ENCODE results near the gene HOXD8. TPM values are rescaled to one million over a fixed set of nuclear protein-coding genes. Genes with fewer than 3 reads are reported as not detected.

HOXD8 gene
- total RNA-seq, 4 donors from 2014 or later = 7.8 to 23.5 (median 13.4) TPM

- H3K27me3 ChIP-seq = peaks cover 100% of the 10 kb centered on the region
- in situ Hi-C loops (cut with MboI; ENCODE audit: low pct_ligation_motif_present in 1 of 4, low pct_unique_long_range_greater_than_20kb in 1 of 4, low sequenced_read_pairs in 3 of 4) = loop anchor here in 3 of 4 donors (10.0 to 25.0 kb wide), 4 partner anchors 404 to 729 kb away; no protein-coding TSS in a partner anchor
- no peaks in the 10 kb centered on the region for H3K9me3 ChIP-seq
- WGBS, 2 donors (ENCODE audit: low coverage in 1 of 2) = 35 to 38% methylated on average over 4 to 5 of the region's 5 CpGs
- TF ChIP-seq EP300 (IDR thresholded peaks at IDR 0.05; ENCODE audit: low read depth) (no peak), CTCF (IDR thresholded peaks at IDR 0.05) (no peak), POLR2AphosphoS5 (IDR thresholded peaks at IDR 0.05) (no peak), POLR2A (IDR thresholded peaks at IDR 0.05) (no peak)
- no peak overlapping the region for H3K27ac ChIP-seq
- intact Hi-C loops (cut with DNase I; ENCODE audit: low total_unique reads) = no loop called here
- peaks cover 8 to 33% (median 20%) of the 10 kb centered on the region in 4 donors for H3K4me1 ChIP-seq
- no peak overlapping the region for H3K4me3 ChIP-seq
- no peaks in the 10 kb centered on the region for H3K36me3 ChIP-seq
- DNase-seq = no peak
These were observed 38.6 kb upstream of the HOXD8 start for GRCh38 chr2:176090862-176091261.

GRCh38 chr2:176091329-176092258, 37.9 kb upstream of the HOXD8 start:
- 16 to 80% methylated on average over 1 to 31 of the region's 31 CpGs for WGBS, 2 donors (ENCODE audit: low coverage in 1 of 2)
- TF ChIP-seq EP300 (IDR thresholded peaks at IDR 0.05; ENCODE audit: low read depth) = no peak
- no peak for TF ChIP-seq POLR2A (IDR thresholded peaks at IDR 0.05)
- no peak for TF ChIP-seq CTCF (IDR thresholded peaks at IDR 0.05)
- TF ChIP-seq POLR2AphosphoS5 (IDR thresholded peaks at IDR 0.05) = no peak
- no peak overlapping the region for H3K27ac ChIP-seq

GRCh38 chr2:176092270-176093144, 37.0 kb upstream of the HOXD8 start, which contains the start of gene HOXD13:
Gene HOXD13, plus strand, starts transcription at chr2:176092721. Its CDS starts 170 bp downstream, at chr2:176092891.
- H3K9me3 ChIP-seq = no peaks in the 10 kb centered on the region
- no peak for TF ChIP-seq EP300 (IDR thresholded peaks at IDR 0.05; ENCODE audit: low read depth)
- no peak for TF ChIP-seq POLR2A (IDR thresholded peaks at IDR 0.05)
- no peak for TF ChIP-seq POLR2AphosphoS5 (IDR thresholded peaks at IDR 0.05)
- no peak for TF ChIP-seq CTCF (IDR thresholded peaks at IDR 0.05)
- peak within 1 kb of the TSS in 3 of 4 donors; percentile 9 to 52 (median 38) for H3K4me3 ChIP-seq
- DNase-seq = no peak
- WGBS, 2 donors (ENCODE audit: low coverage in 1 of 2) = 13% methylated on average over 72 of the region's 95 CpGs; no CpG with 5 or more reads in 1 of the 2 donors
- in situ Hi-C loops (cut with MboI; ENCODE audit: low pct_ligation_motif_present in 1 of 4, low pct_unique_long_range_greater_than_20kb in 1 of 4, low sequenced_read_pairs in 3 of 4) = loop anchor here in 3 of 4 donors (10.0 to 25.0 kb wide), 4 partner anchors 405 to 730 kb away; no protein-coding TSS in a partner anchor
- no peak within 1 kb of the TSS for H3K27ac ChIP-seq
- no peaks in the 10 kb centered on the region for H3K36me3 ChIP-seq
- intact Hi-C loops (cut with DNase I; ENCODE audit: low total_unique reads) = no loop called here
- peaks cover 100% of the 10 kb centered on the region for H3K27me3 ChIP-seq
- H3K4me1 ChIP-seq = peaks cover 8 to 40% (median 28%) of the 10 kb centered on the region in 4 donors

More at GRCh38 chr2:176091329-176092258, 37.9 kb upstream of the HOXD8 start:
- H3K4me1 ChIP-seq = peaks cover 8 to 31% (median 19%) of the 10 kb centered on the region in 4 donors
- intact Hi-C loops (cut with DNase I; ENCODE audit: low total_unique reads) = no loop called here
- H3K36me3 ChIP-seq = no peaks in the 10 kb centered on the region
- peaks cover 100% of the 10 kb centered on the region for H3K27me3 ChIP-seq
- no peak overlapping the region for H3K4me3 ChIP-seq
- in situ Hi-C loops (cut with MboI; ENCODE audit: low pct_ligation_motif_present in 1 of 4, low pct_unique_long_range_greater_than_20kb in 1 of 4, low sequenced_read_pairs in 3 of 4) = loop anchor here in 3 of 4 donors (10.0 to 25.0 kb wide), 4 partner anchors 404 to 729 kb away; no protein-coding TSS in a partner anchor
- DNase-seq = no peak
- H3K9me3 ChIP-seq = no peaks in the 10 kb centered on the region
